Caco-2 (cell line): ENCODE measurements around the gene AKNA. TPM values are rescaled to one million over a fixed set of nuclear protein-coding genes. Genes with fewer than 3 reads are reported as not detected.

ENCODE experiments used
- BruUV-seq: library from RNA; stranded (reverse); fragments of 400-500 nt; replicated peaks from 2 replicates; lab custom pipeline; 2021; lab: Mats Ljungman, UMichigan
- CTCF ChIA-PET: fragments of 300-600 bp; sonication (Branson Sonifier 250); formaldehyde crosslinking; loops from one replicate; lab custom pipeline; 2022; ENCODE audit warnings: antibody characterized with exemption; lab: Charles Lee
- POLR2A ChIA-PET: fragments of 300-600 bp; sonication (Branson Sonifier 250); formaldehyde crosslinking; loops from one replicate; lab custom pipeline; 2022; ENCODE audit warnings: antibody characterized with exemption; lab: Charles Lee
- DNase-seq, 2 experiments: peaks; one replicate each; pipeline versions ENCODE4 v3.0.0 to v3.0.0-alpha.2; 2020 to 2022
- H3K27me3 ChIP-seq: replicated peaks from 2 replicates; pipeline ENCODE4 v1.6.0; 2011; ENCODE audit warnings: low read length; ENCODE audit not compliant: control insufficient read depth, insufficient read depth
- H3K36me3 ChIP-seq: 2 replicates; pipeline ENCODE4 v1.5.1; 2011; ENCODE audit warnings: low read length; ENCODE audit not compliant: control insufficient read depth, insufficient read depth
- H3K4me1 ChIP-seq: fragments of 250-450 bp; sonication (Bioruptor Pico); 2 replicates; pipeline ENCODE4 v1.5.1; 2020; ENCODE audit warnings: mild to moderate bottlenecking
- H3K4me3 ChIP-seq: 2 replicates; pipeline ENCODE4 v1.5.1; 2011; ENCODE audit warnings: low read depth, mild to moderate bottlenecking, control low read depth, low read length
- H3K9me3 ChIP-seq: fragments of 250-450 bp; sonication (Bioruptor Pico); 2 replicates; pipeline ENCODE4 v1.5.1; 2020; ENCODE audit warnings: mild to moderate bottlenecking, moderate library complexity
- H3K27ac Mint-ChIP-seq: one replicate; pipeline ENCODE4 v1.8.0; 2022; ENCODE audit warnings: mixed read lengths; ENCODE audit not compliant: unreplicated experiment
- H3K27me3 Mint-ChIP-seq: one replicate; pipeline ENCODE4 v1.8.0; 2022; ENCODE audit warnings: mixed read lengths; ENCODE audit not compliant: insufficient read depth, unreplicated experiment
- H3K36me3 Mint-ChIP-seq: one replicate; pipeline ENCODE4 v1.8.0; 2022; ENCODE audit warnings: mild to moderate bottlenecking, mixed read lengths; ENCODE audit not compliant: insufficient read depth, unreplicated experiment
- H3K4me1 Mint-ChIP-seq: one replicate; pipeline ENCODE4 v1.8.0; 2022; ENCODE audit warnings: low read depth, mixed read lengths; ENCODE audit not compliant: unreplicated experiment
- H3K4me3 Mint-ChIP-seq: one replicate; pipeline ENCODE4 v1.8.0; 2022; ENCODE audit warnings: mild to moderate bottlenecking, moderate library complexity, mixed read lengths; ENCODE audit not compliant: unreplicated experiment
- H3K9me3 Mint-ChIP-seq: one replicate; pipeline ENCODE4 v1.8.0; 2022; ENCODE audit warnings: mixed read lengths; ENCODE audit not compliant: unreplicated experiment
- CTCF ChIP-seq, 2 experiments: fragments of 200-600 bp in 1 of 2; IDR thresholded peaks; 1 replicate in 1 of 2; 2 replicates in 1 of 2; pipeline versions ENCODE4 v1.5.1 to v1.8.0; 2011 to 2022; ENCODE audit warnings: antibody characterized with exemption in 1 of 2, control low read depth in 1 of 2, inconsistent platforms in 1 of 2, low read depth in 1 of 2, low read length in 1 of 2, mild to moderate bottlenecking in 1 of 2, moderate library complexity in 1 of 2; ENCODE audit not compliant: insufficient read depth in 1 of 2, severe bottlenecking in 1 of 2, unreplicated experiment in 1 of 2
- intact Hi-C: fragments of 100-400 bp; cut with micrococcal nuclease; formaldehyde crosslinking; loops from one replicate; pipeline ENCODE4 v1.10.0; 2022; ENCODE audit not compliant: unreplicated experiment
- total RNA-seq: library from RNA; stranded (reverse); gene quantifications from 2 replicates; pipeline ENCODE4 v1.2.3, GENCODE V29; 2022

Gene AKNA
- total RNA-seq, 1 experiment from 2014 or later: 57.8 TPM

GRCh38 chr9:114291886-114292590 lies 95.7 kb downstream of the AKNA start:
- peaks cover 20% of the 10 kb centered on the region for H3K9me3 Mint-ChIP-seq
- intact Hi-C loops: loop anchor here (1.0 to 5.0 kb wide), 5 partner anchors 53 to 555 kb away; partner anchors contain the start of gene COL27A1
- ChIA-PET POLR2A (no interaction called here), CTCF (interaction anchor here (1.5 to 6.5 kb wide), 3 partner anchors 138 to 210 kb away, joined by 24 to 84 read pairs (median 30); partner anchors contain the start of gene COL27A1)
- peaks cover 30% of the 10 kb centered on the region for H3K36me3 Mint-ChIP-seq
- no peak for TF ChIP-seq CTCF (IDR thresholded peaks at IDR 0.05; ENCODE audit: insufficient read depth in 1 of 2, low read depth in 1 of 2, low read length in 1 of 2, severe bottlenecking in 1 of 2, unreplicated experiment in 1 of 2)
- H3K27me3 Mint-ChIP-seq: no peaks in the 10 kb centered on the region
- Histone ChIP-seq H3K27me3 (no peaks in the 10 kb centered on the region), H3K36me3 (peaks cover 3% of the 10 kb centered on the region; the same call in 1 of the 2 replicates), H3K9me3 (peaks cover 5% of the 10 kb centered on the region), H3K4me1 (peaks cover 14% of the 10 kb centered on the region), H3K4me3 (no peak overlapping the region)
- BruUV-seq: no TSS peak
- no peak overlapping the region for H3K27ac Mint-ChIP-seq
- DNase-seq: no peak
- H3K4me1 Mint-ChIP-seq: peaks cover 7% of the 10 kb centered on the region
- no peak overlapping the region for H3K4me3 Mint-ChIP-seq

DNA sequence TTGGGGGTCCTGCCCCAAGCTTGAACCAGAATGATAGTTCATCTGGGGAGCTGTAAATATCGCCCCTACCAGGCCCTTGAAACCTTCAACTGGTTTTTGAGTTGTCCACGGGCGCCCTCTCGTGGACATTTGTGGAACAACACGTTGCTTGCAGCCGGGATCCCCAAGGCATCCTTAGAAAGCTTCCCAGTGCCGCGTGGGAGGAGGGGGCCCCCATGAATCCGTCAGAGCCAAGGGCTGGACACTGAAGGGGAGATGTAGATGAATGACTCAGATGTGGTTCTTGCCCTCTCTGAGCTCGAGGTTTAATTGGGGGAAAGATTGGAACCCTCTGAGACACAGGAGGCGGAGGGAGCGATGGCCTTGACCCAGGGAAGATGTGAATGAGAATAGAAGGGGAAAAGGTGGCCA lies 96.7 kb downstream of the AKNA start:
- Mint-ChIP-seq H3K9me3 (peaks cover 20% of the 10 kb centered on the region), H3K27me3 (no peaks in the 10 kb centered on the region), H3K27ac (no peak overlapping the region), H3K4me3 (no peak overlapping the region), H3K36me3 (peaks cover 29% of the 10 kb centered on the region), H3K4me1 (peaks cover 7% of the 10 kb centered on the region)
- Histone ChIP-seq H3K9me3 (peaks cover 5% of the 10 kb centered on the region), H3K4me3 (no peak overlapping the region), H3K36me3 (peaks cover 3% of the 10 kb centered on the region; the same call in 1 of the 2 replicates), H3K4me1 (peaks cover 14% of the 10 kb centered on the region), H3K27me3 (no peaks in the 10 kb centered on the region)
- peak; percentile 81 to 92 for TF ChIP-seq CTCF (IDR thresholded peaks at IDR 0.05; ENCODE audit: insufficient read depth in 1 of 2, low read depth in 1 of 2, low read length in 1 of 2, severe bottlenecking in 1 of 2, unreplicated experiment in 1 of 2)
- intact Hi-C loops: loop anchor here (1.0 to 5.0 kb wide), 5 partner anchors 52 to 554 kb away; partner anchors contain the start of gene COL27A1
- ChIA-PET CTCF (interaction anchor here (0.5 to 6.5 kb wide), 15 partner anchors 26 to 504 kb away, joined by 3 to 84 read pairs (median 4); partner anchors contain the start of gene COL27A1), POLR2A (no interaction called here)
- no TSS peak for BruUV-seq
- DNase-seq: peak; percentile 70 to 80

- peaks cover 20% of the 10 kb centered on the region for H3K9me3 Mint-ChIP-seq
- no peaks in the 10 kb centered on the region for H3K27me3 Mint-ChIP-seq
- peak in 1 of 2 experiments; percentile 40 for DNase-seq
- Histone ChIP-seq H3K4me1 (peaks cover 14% of the 10 kb centered on the region), H3K9me3 (peaks cover 5% of the 10 kb centered on the region), H3K36me3 (peaks cover 3% of the 10 kb centered on the region; the same call in 1 of the 2 replicates), H3K27me3 (no peaks in the 10 kb centered on the region), H3K4me3 (no peak overlapping the region)
- CTCF ChIA-PET: interaction anchor here (0.5 to 6.5 kb wide), 14 partner anchors 26 to 503 kb away, joined by 3 to 84 read pairs (median 4); partner anchors contain the start of gene COL27A1
- TF ChIP-seq CTCF (IDR thresholded peaks at IDR 0.05; ENCODE audit: insufficient read depth in 1 of 2, low read depth in 1 of 2, low read length in 1 of 2, severe bottlenecking in 1 of 2, unreplicated experiment in 1 of 2): no peak
- BruUV-seq: no TSS peak
- peaks cover 24% of the 10 kb centered on the region for H3K36me3 Mint-ChIP-seq
- POLR2A ChIA-PET: no interaction called here
- H3K4me3 Mint-ChIP-seq: no peak overlapping the region
- peaks cover 7% of the 10 kb centered on the region for H3K4me1 Mint-ChIP-seq
- intact Hi-C loops: loop anchor here (5.0 kb wide), 1 partner anchor 553 kb away; no protein-coding TSS in a partner anchor
- no peak overlapping the region for H3K27ac Mint-ChIP-seq
Observed at GRCh38 chr9:114290561-114290986, 97.2 kb downstream of the AKNA start.
